Astrocyte (in vitro differentiated cells and primary cell): Measurements from ENCODE around the gene PNRC2.

Experiments used
- CTCF ChIP-seq: IDR thresholded peaks from 2 replicates; pipeline ENCODE4 v1.5.1; 2011; ENCODE audit warnings: low read depth, mild to moderate bottlenecking, inconsistent platforms, low read length, moderate library complexity; ENCODE audit not compliant: insufficient read depth
- EZH2 ChIP-seq: IDR thresholded peaks from 2 replicates; pipeline ENCODE4 v1.6.1; 2012; ENCODE audit warnings: mild to moderate bottlenecking, low read length, inconsistent platforms; ENCODE audit not compliant: insufficient read depth

- no peak for TF ChIP-seq CTCF
- no peak for TF ChIP-seq EZH2
Observed at GRCh38 chr1:24007079-24007478, 47.5 kb downstream of the PNRC2 start.
